NCI-H2196 (cell line): ENCODE data around the gene MTTP.

Source experiments
- DNase-seq: peaks from one replicate; lab custom pipeline; 2025; ENCODE audit not compliant: unreplicated experiment; lab: John Stamatoyannopoulos, UW

The MTTP gene

GRCh38 chr4:99665983-99666382, 91.4 kb downstream of the MTTP start:
- DNase-seq = no peak

- no peak for DNase-seq
These were observed 93.8 kb downstream of the MTTP start for GRCh38 chr4:99668472-99668871.

- DNase-seq = no peak
These were observed 94.5 kb downstream of the MTTP start for GRCh38 chr4:99669084-99669483.

GRCh38 chr4:99670409-99671073, 95.9 kb downstream of the MTTP start:
- no peak for DNase-seq
